HepG2 (cell line): ENCODE measurements around the gene CSNK1A1. TPM values are rescaled to one million over a fixed set of nuclear protein-coding genes. Genes with fewer than 3 reads are reported as not detected.

Experiments
- GPBP1L1 ChIP-seq: sonication (generic); formaldehyde crosslinking; IDR thresholded peaks from 2 replicates; pipeline ENCODE4 v1.5.0; 2020; ENCODE audit warnings: mild to moderate bottlenecking, missing genetic modification reagents
- HNRNPLL ChIP-seq: fragments of 200-400 bp; formaldehyde crosslinking; IDR thresholded peaks from 2 replicates; pipeline ENCODE4 v1.6.1; 2017; ENCODE audit warnings: mild to moderate bottlenecking, low read depth, low read length; ENCODE audit not compliant: poor library complexity, severe bottlenecking
- JUNB ChIP-seq: sonication (generic); formaldehyde crosslinking; IDR thresholded peaks from 2 replicates; pipeline ENCODE4 v1.8.0; 2022; ENCODE audit warnings: missing genetic modification reagents, mild to moderate bottlenecking, borderline replicate concordance
- KLF16 ChIP-seq, 2 experiments: sonication (generic) in 1 of 2; formaldehyde crosslinking in 1 of 2; IDR thresholded peaks; 2 replicates each; pipeline versions ENCODE4 v1.6.1 to v1.8.0; 2016 to 2023; ENCODE audit warnings: missing genetic modification reagents in 2 of 2, missing compliant biosample characterization in 1 of 2
- MAZ ChIP-seq, 2 experiments: sonication (generic) in 1 of 2; formaldehyde crosslinking in 1 of 2; IDR thresholded peaks; 2 replicates each; pipeline versions ENCODE4 v1.5.0 to v1.6.1; 2012 to 2020; ENCODE audit warnings: low read depth in 2 of 2, mild to moderate bottlenecking in 2 of 2, borderline replicate concordance in 1 of 2, improper control_type of control experiment in 1 of 2, low read length in 1 of 2, missing genetic modification reagents in 1 of 2, moderate library complexity in 1 of 2
- MBNL3 ChIP-seq: fragments of 250-450 bp; sonication (Bioruptor Pico); conservative IDR thresholded peaks from 2 replicates; pipeline ENCODE4 v1.8.0; 2022; ENCODE audit warnings: mild to moderate bottlenecking, inconsistent platforms
- MIXL1 ChIP-seq: IDR thresholded peaks from 2 replicates; pipeline ENCODE4 v1.6.1; 2016
- PHF8 ChIP-seq: sonication (generic); formaldehyde crosslinking; IDR thresholded peaks from 2 replicates; pipeline ENCODE4 v1.5.0; 2020; ENCODE audit warnings: missing genetic modification reagents
- SKI ChIP-seq: fragments of 450-650 bp; IDR thresholded peaks from one replicate; pipeline ENCODE4 v1.6.1; 2018; ENCODE audit warnings: mild to moderate bottlenecking; ENCODE audit not compliant: partially characterized antibody
- SSRP1 ChIP-seq: IDR thresholded peaks from 2 replicates; pipeline ENCODE4 v1.6.1; 2016; ENCODE audit warnings: control low read depth
- SUZ12 ChIP-seq: fragments of 150-350 bp; IDR thresholded peaks from 2 replicates; pipeline ENCODE4 v1.6.1; 2014; ENCODE audit warnings: low read depth, low read length
- ZBTB10 ChIP-seq: sonication (generic); formaldehyde crosslinking; IDR thresholded peaks from 2 replicates; pipeline ENCODE4 v1.4.0; 2020; ENCODE audit warnings: missing genetic modification reagents, borderline replicate concordance
- ZBTB14 ChIP-seq: sonication (generic); formaldehyde crosslinking; IDR thresholded peaks from 2 replicates; pipeline ENCODE4 v1.4.0; 2020; ENCODE audit warnings: missing genetic modification reagents
- ZNF235 ChIP-seq: sonication (generic); formaldehyde crosslinking; IDR thresholded peaks from 2 replicates; pipeline ENCODE4 v1.8.1; 2023; ENCODE audit warnings: mild to moderate bottlenecking, missing genetic modification reagents, borderline replicate concordance
- ZNF24 ChIP-seq: fragments of 450-650 bp; IDR thresholded peaks from 2 replicates; pipeline ENCODE4 v1.6.1; 2017; ENCODE audit warnings: antibody characterized with exemption, mild to moderate bottlenecking
- ZNF513 ChIP-seq: sonication (generic); formaldehyde crosslinking; conservative IDR thresholded peaks from 2 replicates; pipeline ENCODE4 v1.5.0; 2020; ENCODE audit warnings: missing genetic modification reagents
- ZNF784 ChIP-seq: sonication (generic); formaldehyde crosslinking; IDR thresholded peaks from 2 replicates; pipeline ENCODE4 v1.5.1; 2020; ENCODE audit warnings: missing genetic modification reagents, mild to moderate bottlenecking, borderline replicate concordance
- ZXDC ChIP-seq: sonication (generic); formaldehyde crosslinking; IDR thresholded peaks from 2 replicates; pipeline ENCODE4 v1.5.0; 2020; ENCODE audit warnings: mild to moderate bottlenecking, missing genetic modification reagents
- polyA plus RNA-seq, 8 experiments: library from polyadenylated mRNA; depleted of rRNA in 3 of 8; stranded (reverse) in 7 of 8; unstranded in 1 of 8; fragments of >200 nt; fragmentation: Illumina TruSeq in 4 of 8; extraction: Trizol in 4 of 8; gene quantifications; 2 replicates each; pipeline versions ENCODE4 v1.2.1 to v1.2.3, GENCODE V29; 2011 to 2016; ENCODE audit warnings: low read depth in 4 of 8, missing spikeins in 1 of 8, mixed read lengths in 1 of 8; ENCODE audit not compliant: insufficient read depth in 1 of 8
- total RNA-seq, 5 experiments: library from RNA; depleted of rRNA; stranded (reverse); fragments of >200 nt; fragmentation: Illumina TruSeq; extraction: Trizol; gene quantifications; 2 replicates each; pipeline ENCODE4 v1.2.3, GENCODE V29; 2016; ENCODE audit warnings: low read depth in 1 of 5

The CSNK1A1 gene
- total and polyA plus RNA-seq, 2 of the 13 experiments (the other 11 are each of a cell fraction or from before 2014, with no cell fraction given): 89.0 to 149 TPM

- TF ChIP-seq ZXDC: no peak
- TF ChIP-seq HNRNPLL: no peak
- no peak for TF ChIP-seq MIXL1 (CRISPR knock-in tag)
- TF ChIP-seq ZNF513: no peak
- no peak for TF ChIP-seq ZNF24
- no peak for TF ChIP-seq GPBP1L1
- TF ChIP-seq SUZ12: no peak
- TF ChIP-seq JUNB: no peak
- TF ChIP-seq KLF16 (CRISPR knock-in tag; IDR thresholded peaks at IDR 0.05): no peak
- TF ChIP-seq ZNF235 (CRISPR knock-in tag): no peak
- no peak for TF ChIP-seq SKI
- TF ChIP-seq MBNL3 (CRISPR knock-in tag): no peak
- TF ChIP-seq MAZ (IDR thresholded peaks at IDR 0.05; ENCODE audit: borderline replicate concordance, low read depth, low read length): no peak
- no peak for TF ChIP-seq MAZ (CRISPR knock-in tag; IDR thresholded peaks at IDR 0.05; ENCODE audit: low read depth)
- no peak for TF ChIP-seq PHF8 (CRISPR knock-in tag)
- no peak for TF ChIP-seq ZBTB14 (CRISPR knock-in tag)
- no peak for TF ChIP-seq SSRP1 (CRISPR knock-in tag)
- TF ChIP-seq ZNF784 (CRISPR knock-in tag): no peak
- TF ChIP-seq ZBTB10 (CRISPR knock-in tag): no peak
These were observed 529 bp downstream of the CSNK1A1 start (continued) for GRCh38 chr5:149550594-149551226.
